IMR-90 (cell line): Measurements from ENCODE around the gene BACH1. TPM values are rescaled to one million over a fixed set of nuclear protein-coding genes. Genes with fewer than 3 reads are reported as not detected.

Experiments
- ATAC-seq: fragments of 200-7000 bp; cut with Tn5 transposase; 2 replicates; pipeline ENCODE4 v1.9.1; 2020; ENCODE audit warnings: low read depth, mild to moderate bottlenecking, moderate library complexity
- BruUV-seq: library from RNA; stranded (reverse); fragments of 400-500 nt; replicated peaks from 2 replicates; lab custom pipeline; 2021; lab: Mats Ljungman, UMichigan
- CTCF ChIA-PET: fragments of 300-600 bp; formaldehyde crosslinking; extraction: SDS; loops from one replicate; lab custom pipeline; 2021; ENCODE audit warnings: antibody characterized with exemption; lab: Yijun Ruan, JAX
- POLR2A ChIA-PET: fragments of 300-600 bp; sonication (Branson Sonifier 250); formaldehyde crosslinking; loops from one replicate; lab custom pipeline; 2022; ENCODE audit warnings: antibody characterized with exemption; ENCODE audit not compliant: unreplicated experiment; lab: Charles Lee
- DNase-seq: peaks from one replicate; pipeline ENCODE4 v3.0.0; 2013
- H2AFZ ChIP-seq: replicated peaks from 2 replicates; pipeline ENCODE3; 2013; ENCODE audit warnings: low read length, mild to moderate bottlenecking; ENCODE audit not compliant: poor library complexity
- H2AK5ac ChIP-seq: 2 replicates; pipeline ENCODE4 v1.6.1; 2013; ENCODE audit warnings: low read depth, low read length, inconsistent platforms
- H2AK9ac ChIP-seq: replicated peaks from 2 replicates; pipeline ENCODE3; 2013; ENCODE audit warnings: mild to moderate bottlenecking, low read depth, low read length, moderate library complexity; ENCODE audit not compliant: poor library complexity
- H2BK120ac ChIP-seq: 2 replicates; pipeline ENCODE4 v1.6.1; 2013; ENCODE audit warnings: low read depth, low read length, inconsistent platforms
- H2BK15ac ChIP-seq: 3 replicates; pipeline ENCODE4 v1.6.1; 2013; ENCODE audit warnings: low read depth, low read length, inconsistent platforms
- H2BK20ac ChIP-seq: 2 replicates; pipeline ENCODE4 v1.6.1; 2013; ENCODE audit warnings: low read depth, mild to moderate bottlenecking, inconsistent platforms, low read length, moderate library complexity
- H2BK5ac ChIP-seq: 2 replicates; pipeline ENCODE4 v1.6.1; 2013; ENCODE audit warnings: mild to moderate bottlenecking, low read depth, low read length, inconsistent platforms; ENCODE audit not compliant: poor library complexity, severe bottlenecking
- H3K14ac ChIP-seq: replicated peaks from 2 replicates; pipeline ENCODE4 v1.6.1; 2013; ENCODE audit warnings: low read depth, low read length, inconsistent platforms
- H3K18ac ChIP-seq: 2 replicates; pipeline ENCODE4 v1.6.1; 2013; ENCODE audit warnings: low read depth, low read length, control low read depth
- H3K23ac ChIP-seq: 2 replicates; pipeline ENCODE4 v1.6.1; 2013; ENCODE audit warnings: low read depth, low read length, inconsistent platforms
- H3K27ac ChIP-seq: 2 replicates; pipeline ENCODE4 v1.5.1; 2013; ENCODE audit warnings: mild to moderate bottlenecking, control low read depth, low read length; ENCODE audit not compliant: insufficient read depth
- H3K27me3 ChIP-seq: 2 replicates; pipeline ENCODE4 v1.6.1; 2013; ENCODE audit warnings: low read length; ENCODE audit not compliant: control insufficient read depth, insufficient read depth
- H3K36me3 ChIP-seq: 2 replicates; pipeline ENCODE4 v1.6.1; 2013; ENCODE audit warnings: low read length, mixed read lengths; ENCODE audit not compliant: control insufficient read depth, insufficient read depth
- H3K4ac ChIP-seq: 2 replicates; pipeline ENCODE4 v1.6.1; 2013; ENCODE audit warnings: low read depth, low read length, inconsistent platforms
- H3K4me1 ChIP-seq: 2 replicates; pipeline ENCODE4 v1.6.1; 2013; ENCODE audit warnings: low read length, mixed read lengths; ENCODE audit not compliant: control insufficient read depth, insufficient read depth
- H3K4me2 ChIP-seq: 2 replicates; pipeline ENCODE4 v1.6.1; 2013; ENCODE audit warnings: low read depth, mild to moderate bottlenecking, control low read depth, low read length, moderate library complexity
- H3K4me3 ChIP-seq: 2 replicates; pipeline ENCODE4 v1.5.1; 2013; ENCODE audit warnings: low read depth, mild to moderate bottlenecking, control low read depth, low read length, moderate library complexity; ENCODE audit not compliant: insufficient read depth
- H3K56ac ChIP-seq: 2 replicates; pipeline ENCODE4 v1.6.1; 2013; ENCODE audit warnings: low read length, inconsistent platforms; ENCODE audit not compliant: insufficient read depth; ENCODE audit errors: extremely low read depth
- H3K79me1 ChIP-seq, 2 experiments: 2 replicates each; pipeline ENCODE4 v1.6.1; 2013; ENCODE audit warnings: low read length in 2 of 2, inconsistent platforms in 1 of 2, low read depth in 1 of 2
- H3K9ac ChIP-seq: 2 replicates; pipeline ENCODE4 v1.6.1; 2013; ENCODE audit warnings: low read depth, low read length, control low read depth
- H3K9me1 ChIP-seq: 2 replicates; pipeline ENCODE4 v1.6.1; 2013; ENCODE audit warnings: low read length, inconsistent platforms; ENCODE audit not compliant: insufficient read depth
- H3K9me3 ChIP-seq: 2 replicates; pipeline ENCODE4 v1.6.1; 2013; ENCODE audit warnings: low read length; ENCODE audit not compliant: control insufficient read depth, insufficient read depth
- H4K20me1 ChIP-seq: 2 replicates; pipeline ENCODE4 v1.6.1; 2013; ENCODE audit warnings: low read length, inconsistent platforms; ENCODE audit not compliant: insufficient read depth
- H4K5ac ChIP-seq: 2 replicates; pipeline ENCODE4 v1.6.1; 2013; ENCODE audit warnings: mild to moderate bottlenecking, low read depth, low read length, control low read depth
- H4K8ac ChIP-seq, 2 experiments: 2 replicates each; pipeline ENCODE4 v1.6.1; 2013; ENCODE audit warnings: low read depth in 2 of 2, low read length in 2 of 2, control low read depth in 1 of 2, inconsistent platforms in 1 of 2
- H4K91ac ChIP-seq: 2 replicates; pipeline ENCODE4 v1.6.1; 2013; ENCODE audit warnings: low read depth, low read length, inconsistent platforms; ENCODE audit not compliant: insufficient read depth
- BHLHE40 ChIP-seq: fragments of 150-350 bp; IDR thresholded peaks from 2 replicates; pipeline ENCODE4 v1.6.1; 2016; ENCODE audit warnings: mild to moderate bottlenecking, low read depth, low read length
- CEBPB ChIP-seq: IDR thresholded peaks from 2 replicates; pipeline ENCODE4 v1.6.1; 2012; ENCODE audit warnings: low read depth, low read length, improper control_type of control experiment
- ELK1 ChIP-seq: fragments of 150-350 bp; IDR thresholded peaks from 2 replicates; pipeline ENCODE4 v1.6.1; 2016; ENCODE audit warnings: low read depth, mild to moderate bottlenecking, low read length, moderate library complexity, borderline replicate concordance
- POLR2A ChIP-seq: IDR thresholded peaks from 2 replicates; pipeline ENCODE4 v1.6.1; 2012; ENCODE audit warnings: mild to moderate bottlenecking, low read depth, low read length
- RFX5 ChIP-seq: IDR thresholded peaks from 2 replicates; pipeline ENCODE4 v1.8.0; 2012; ENCODE audit warnings: low read depth, mild to moderate bottlenecking, low read length, moderate library complexity
- WGBS, 2 experiments: methylation state at CpG; one replicate each; pipeline versions ENCODE4 v1.1.5 to v1.1.7; 2013; ENCODE audit warnings: missing lambda C conversion rate in 2 of 2; ENCODE audit not compliant: insufficient read length in 1 of 2; ENCODE audit errors: extremely low coverage in 2 of 2; 5-methylcytosine and 5-hydroxymethylcytosine counted together
- dilution Hi-C: fragments of 300-500 bp; cut with HindIII; formaldehyde crosslinking; loops from one replicate; pipeline ENCODE4 v1.14.3; 2018; ENCODE audit warnings: low sequenced_read_pairs; ENCODE audit not compliant: unreplicated experiment
- in situ Hi-C: fragments of 300-500 bp; cut with MboI; formaldehyde crosslinking; loops from 3 replicates; pipeline ENCODE4 v1.14.3; 2019; ENCODE audit warnings: low sequenced_read_pairs, inconsistent platforms, mixed read lengths
- intact Hi-C: fragments of 100-400 bp; cut with micrococcal nuclease; formaldehyde crosslinking; loops from 2 replicates; pipeline ENCODE4 v1.10.0; 2022
- polyA plus RNA-seq, 3 experiments: library from polyadenylated mRNA; depleted of rRNA; stranded (reverse); fragments of >200 nt; gene quantifications; 2 replicates each; pipeline ENCODE4 v1.2.3, GENCODE V29; 2012; ENCODE audit warnings: low replicate concordance in 1 of 3
- total RNA-seq: library from RNA; depleted of rRNA; stranded (reverse); fragments of >200 nt; gene quantifications from 2 replicates; pipeline ENCODE4 v1.2.3, GENCODE V29; 2012; rRNA removed

Gene BACH1
- total and polyA plus RNA-seq, 2 of the 4 experiments (the other 2 are of a cell fraction): 23.1 to 108 TPM

GRCh38 chr21:29394051-29394450 is 95.3 kb downstream of the BACH1 start:
- DNase-seq (peak; percentile 27), ATAC-seq (no peak)
- intact Hi-C loops: no loop called here
- H2BK15ac ChIP-seq: no peak overlapping the region
- no TSS peak for BruUV-seq
- no peak overlapping the region for H3K4ac ChIP-seq
- no peak overlapping the region for H2BK120ac ChIP-seq
- in situ Hi-C loops: no loop called here
- no peak overlapping the region for H3K4me2 ChIP-seq
- H3K79me1 ChIP-seq: peaks cover 0 to 9% of the 10 kb centered on the region in 2 experiments; a peak in 2 of 4 replicates
- no peak overlapping the region for H3K23ac ChIP-seq
- WGBS, 2 experiments: no CpG with 5 or more reads among the region's 2 CpGs
- no peaks in the 10 kb centered on the region for H3K9me3 ChIP-seq
- no peak overlapping the region for H2AK5ac ChIP-seq
- no peak overlapping the region for H4K8ac ChIP-seq
- no peaks in the 10 kb centered on the region for H3K36me3 ChIP-seq
- no peak overlapping the region for H3K14ac ChIP-seq
- no peak overlapping the region for H4K91ac ChIP-seq
- H3K9ac ChIP-seq: no peak overlapping the region
- no peaks in the 10 kb centered on the region for H3K4me1 ChIP-seq
- dilution Hi-C loops: no loop called here
- H2BK20ac ChIP-seq: no peak overlapping the region
- CTCF ChIA-PET: no interaction called here
- H2BK5ac ChIP-seq: no peak overlapping the region
- no peak overlapping the region for H4K5ac ChIP-seq
- no peaks in the 10 kb centered on the region for H4K20me1 ChIP-seq
- no peak overlapping the region for H2AFZ ChIP-seq
- no peak overlapping the region for H2AK9ac ChIP-seq
- H3K27me3 ChIP-seq: no peaks in the 10 kb centered on the region
- no peak overlapping the region for H3K18ac ChIP-seq
- no peak overlapping the region for H3K4me3 ChIP-seq
- TF ChIP-seq BHLHE40 (no peak), POLR2A (no peak), CEBPB (no peak), ELK1 (no peak), RFX5 (no peak)
- H3K27ac ChIP-seq: no peak overlapping the region
- POLR2A ChIA-PET: no interaction called here
- no peaks in the 10 kb centered on the region for H3K9me1 ChIP-seq
- H3K56ac ChIP-seq: no peak overlapping the region

Other genes with a start within 250 kb of the BACH1 start
- 192 and 286 TPM in 2 replicates for gene CCT8, start 225.3 kb upstream of the BACH1 start, total RNA-seq
- gene CCT8, start 225.3 kb upstream of the BACH1 start, polyA plus RNA-seq (2012; rRNA removed): 147 and 172 TPM in 2 replicates
- 21.0 and 25.3 TPM in 2 replicates for gene MAP3K7CL, start 168.3 kb upstream of the BACH1 start, total RNA-seq
- 21.8 and 22.3 TPM in 2 replicates for gene MAP3K7CL, start 168.3 kb upstream of the BACH1 start, polyA plus RNA-seq (2012; rRNA removed)